Muscle layer of colon (tissue), 2 donors: ENCODE measurements around the gene PRRC2C.

ENCODE experiments used
- H3K27ac ChIP-seq: one replicate; pipeline ENCODE4 v1.7.0; 2013; ENCODE audit warnings: low read depth, mild to moderate bottlenecking, low read length, moderate library complexity
- H3K27me3 ChIP-seq, 2 donors: one replicate each; pipeline ENCODE4 v1.7.0; 2013; ENCODE audit warnings: low read length in 2 of 2, mild to moderate bottlenecking in 2 of 2; ENCODE audit not compliant: insufficient read depth in 2 of 2, control insufficient read depth in 1 of 2
- H3K36me3 ChIP-seq: one replicate; pipeline ENCODE4 v1.7.0; 2013; ENCODE audit warnings: mild to moderate bottlenecking, low read length; ENCODE audit not compliant: insufficient read depth
- H3K4me1 ChIP-seq: one replicate; pipeline ENCODE4 v1.7.0; 2013; ENCODE audit warnings: mild to moderate bottlenecking, low read length; ENCODE audit not compliant: insufficient read depth
- H3K4me3 ChIP-seq, 2 donors: one replicate each; pipeline ENCODE4 v1.7.0; 2013; ENCODE audit warnings: low read length in 2 of 2, low read depth in 1 of 2, mild to moderate bottlenecking in 1 of 2, moderate library complexity in 1 of 2
- H3K9ac ChIP-seq: one replicate; pipeline ENCODE4 v1.7.0; 2013; ENCODE audit warnings: low read length
- H3K9me3 ChIP-seq: one replicate; pipeline ENCODE4 v1.7.0; 2013; ENCODE audit warnings: mild to moderate bottlenecking, low read length
- donor health status: abdominal sarcoma.
- donor health status: Adenocarcinoma of cecum.

Gene PRRC2C

DNA sequence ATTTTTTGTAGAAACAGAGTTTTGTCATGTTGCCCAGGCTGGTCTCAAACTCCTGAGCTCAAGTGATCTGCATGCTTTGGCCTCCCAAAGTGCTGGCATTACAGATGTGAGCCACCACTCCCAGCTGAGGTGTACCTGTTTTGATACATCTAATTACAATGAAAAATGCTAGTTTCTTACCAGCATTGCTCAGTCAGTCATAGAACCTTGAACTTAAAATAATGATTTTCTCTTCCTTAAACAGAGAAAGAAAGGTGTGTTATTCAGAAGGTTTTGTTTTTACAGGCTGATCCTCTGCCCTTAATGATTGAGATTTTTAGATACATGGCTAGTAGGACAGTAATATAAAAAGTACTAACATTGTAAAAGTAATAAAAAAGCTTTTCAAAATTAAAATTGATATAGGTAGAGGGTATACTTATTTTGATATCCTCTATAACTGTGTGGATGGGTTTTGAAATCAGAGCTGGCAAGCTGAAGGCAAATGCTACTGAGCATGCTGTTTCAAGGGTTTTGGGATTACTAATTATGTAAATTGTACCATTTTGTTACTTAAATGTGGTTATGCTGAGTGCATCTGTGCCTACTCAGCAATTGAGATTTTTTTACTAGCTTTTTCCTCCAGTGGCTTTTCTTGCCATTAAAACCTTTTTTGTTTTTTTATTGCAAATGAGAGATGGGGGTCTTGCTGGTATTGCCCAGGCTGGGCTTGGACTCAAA, 16.1 kb downstream of the PRRC2C start:
- H3K4me1 ChIP-seq: peaks cover 25% of the 10 kb centered on the region

GRCh38 chr1:171506525-171507304, 21.4 kb downstream of the PRRC2C start:
- Histone ChIP-seq H3K36me3 (no peaks in the 10 kb centered on the region), H3K4me1 (peaks cover 25% of the 10 kb centered on the region), H3K9ac (no peak overlapping the region), H3K9me3 (no peaks in the 10 kb centered on the region), H3K4me3 (no peak overlapping the region), H3K27me3 (no peaks in the 10 kb centered on the region), H3K27ac (no peak overlapping the region)

More for the DNA sequence above, 16.1 kb downstream of the PRRC2C start:
- Histone ChIP-seq H3K9ac (no peak overlapping the region), H3K27ac (no peak overlapping the region), H3K4me3 (no peak overlapping the region), H3K27me3 (no peaks in the 10 kb centered on the region), H3K36me3 (no peaks in the 10 kb centered on the region), H3K9me3 (no peaks in the 10 kb centered on the region)

DNA sequence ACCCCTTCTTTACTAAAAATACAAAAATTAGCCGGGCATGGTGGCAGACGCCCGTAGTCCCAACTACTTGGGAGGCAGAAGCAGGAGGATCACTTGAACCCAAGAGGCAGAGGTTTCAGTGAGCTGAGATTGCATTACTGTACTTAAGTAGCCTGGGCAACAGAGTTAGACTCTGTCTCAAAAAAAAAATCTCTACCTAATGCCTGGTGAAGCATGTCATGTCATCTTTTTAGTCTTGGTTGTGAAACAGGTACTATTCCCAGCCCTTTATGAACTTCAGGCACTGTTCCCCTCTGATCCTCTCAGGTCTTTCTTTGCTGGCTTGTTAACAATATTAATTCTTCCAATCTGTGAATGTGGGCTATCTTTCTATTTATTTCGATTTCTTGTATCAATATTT, 22.1 kb downstream of the PRRC2C start:
- H3K9me3 ChIP-seq: no peaks in the 10 kb centered on the region
- peaks cover 21% of the 10 kb centered on the region for H3K4me1 ChIP-seq
- H3K9ac ChIP-seq: no peak overlapping the region
- H3K27ac ChIP-seq: no peak overlapping the region
- H3K27me3 ChIP-seq: no peaks in the 10 kb centered on the region
- no peaks in the 10 kb centered on the region for H3K36me3 ChIP-seq
- H3K4me3 ChIP-seq: no peak overlapping the region

DNA sequence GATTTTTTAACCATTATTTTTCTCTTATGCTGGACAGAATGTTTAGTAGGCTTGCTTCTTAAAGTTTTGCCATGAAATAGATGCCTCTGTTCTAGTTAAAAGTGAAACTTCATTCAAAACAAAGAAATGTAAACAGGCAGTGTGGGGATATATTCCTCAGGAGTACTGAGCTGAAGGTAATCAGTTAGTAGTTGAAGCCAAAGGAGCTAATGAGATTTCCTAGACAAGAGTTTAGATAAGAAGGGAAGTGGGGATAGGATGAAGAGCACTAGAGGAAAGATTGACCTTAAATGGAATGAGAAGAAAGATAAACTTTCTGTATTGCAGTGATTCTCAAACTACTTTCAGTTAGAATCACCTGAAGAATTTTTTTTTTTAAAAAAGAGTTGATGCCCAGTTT, 23.9 kb downstream of the PRRC2C start:
- H3K27me3 ChIP-seq: no peaks in the 10 kb centered on the region
- H3K9ac ChIP-seq: no peak overlapping the region
- peaks cover 21% of the 10 kb centered on the region for H3K4me1 ChIP-seq
- H3K4me3 ChIP-seq: no peak overlapping the region
- no peaks in the 10 kb centered on the region for H3K9me3 ChIP-seq
- no peaks in the 10 kb centered on the region for H3K36me3 ChIP-seq
- no peak overlapping the region for H3K27ac ChIP-seq

DNA sequence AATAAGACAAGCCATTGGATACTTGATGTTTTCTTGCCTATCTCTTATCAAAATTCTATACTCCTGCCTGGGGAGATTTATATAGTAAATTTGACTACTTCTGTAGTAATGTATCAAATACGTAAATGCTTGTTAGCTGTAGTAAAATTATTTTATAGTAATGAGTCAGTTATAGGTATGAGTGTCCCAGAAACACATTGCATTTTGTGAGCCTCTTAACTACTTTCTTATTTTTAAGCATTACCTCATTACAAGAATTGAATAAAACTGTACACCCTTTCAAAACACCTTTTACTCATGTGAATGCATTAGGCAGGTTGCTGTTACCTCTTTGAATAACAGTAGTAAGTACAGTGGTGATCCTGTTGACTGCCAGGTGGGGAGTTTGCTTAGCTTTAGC, 28.4 kb downstream of the PRRC2C start:
- H3K9ac ChIP-seq: no peak overlapping the region
- H3K36me3 ChIP-seq: peaks cover 23% of the 10 kb centered on the region
- H3K4me3 ChIP-seq: no peak overlapping the region
- no peaks in the 10 kb centered on the region for H3K9me3 ChIP-seq
- no peak overlapping the region for H3K27ac ChIP-seq
- no peaks in the 10 kb centered on the region for H3K27me3 ChIP-seq
- no peaks in the 10 kb centered on the region for H3K4me1 ChIP-seq

- Histone ChIP-seq H3K27me3 (no peaks in the 10 kb centered on the region), H3K4me1 (no peaks in the 10 kb centered on the region), H3K9me3 (no peaks in the 10 kb centered on the region), H3K4me3 (no peak overlapping the region), H3K9ac (no peak overlapping the region), H3K36me3 (peaks cover 23% of the 10 kb centered on the region), H3K27ac (no peak overlapping the region)
These were observed 30.0 kb downstream of the PRRC2C start for GRCh38 chr1:171515299-171515698.

DNA sequence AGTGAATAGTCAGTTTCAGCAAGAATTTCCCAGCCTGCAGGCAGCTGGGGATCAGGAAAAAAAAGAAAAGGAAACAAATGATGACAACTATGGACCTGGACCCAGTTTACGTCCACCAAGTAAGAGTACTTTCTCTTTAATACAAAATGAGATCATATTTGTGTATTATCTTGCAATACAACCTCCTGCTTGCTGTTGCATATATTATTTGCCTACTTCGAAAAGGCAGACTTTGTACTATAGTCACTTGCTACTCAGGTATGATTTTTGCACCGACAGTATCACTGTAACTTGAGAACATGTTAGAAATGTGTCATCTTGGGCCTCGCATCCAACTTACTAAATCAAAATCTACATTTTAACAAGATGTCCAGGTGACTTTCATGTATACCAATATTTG, 30.4 kb downstream of the PRRC2C start:
- Histone ChIP-seq H3K27ac (no peak overlapping the region), H3K4me3 (no peak overlapping the region), H3K36me3 (peaks cover 23% of the 10 kb centered on the region), H3K4me1 (no peaks in the 10 kb centered on the region), H3K27me3 (no peaks in the 10 kb centered on the region), H3K9ac (no peak overlapping the region), H3K9me3 (no peaks in the 10 kb centered on the region)

DNA sequence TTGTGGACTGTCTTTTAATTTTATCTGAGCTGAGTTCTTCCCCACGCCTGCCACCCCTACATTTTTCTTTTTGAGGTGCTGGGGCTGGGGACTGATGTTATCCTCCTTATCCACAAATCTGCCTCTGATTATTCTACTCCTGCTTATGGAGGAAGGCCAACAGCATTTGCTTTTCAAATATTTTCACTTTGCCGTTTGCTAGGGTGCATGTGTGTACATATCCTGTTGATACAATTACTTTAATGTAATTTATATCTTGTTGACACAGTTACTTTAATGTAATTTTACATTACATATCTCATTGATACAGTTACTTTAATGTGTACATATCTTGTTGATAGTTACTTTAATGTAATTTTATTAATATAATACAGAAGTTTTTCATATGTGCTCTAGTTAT, 36.2 kb downstream of the PRRC2C start:
- H3K9ac ChIP-seq: no peak overlapping the region
- H3K4me1 ChIP-seq: no peaks in the 10 kb centered on the region
- peaks cover 45% of the 10 kb centered on the region for H3K36me3 ChIP-seq
- no peak overlapping the region for H3K4me3 ChIP-seq
- no peaks in the 10 kb centered on the region for H3K27me3 ChIP-seq
- H3K9me3 ChIP-seq: no peaks in the 10 kb centered on the region
- H3K27ac ChIP-seq: no peak overlapping the region

- Histone ChIP-seq H3K9ac (no peak overlapping the region), H3K4me1 (no peaks in the 10 kb centered on the region), H3K27me3 (no peaks in the 10 kb centered on the region), H3K27ac (no peak overlapping the region), H3K36me3 (peaks cover 52% of the 10 kb centered on the region), H3K4me3 (no peak overlapping the region), H3K9me3 (no peaks in the 10 kb centered on the region)
These were observed 45.3 kb downstream of the PRRC2C start for GRCh38 chr1:171530676-171531075.

GRCh38 chr1:171532520-171532919, 47.2 kb downstream of the PRRC2C start:
- Histone ChIP-seq H3K9me3 (no peaks in the 10 kb centered on the region), H3K4me1 (no peaks in the 10 kb centered on the region), H3K27me3 (no peaks in the 10 kb centered on the region), H3K9ac (no peak overlapping the region), H3K36me3 (peaks cover 53% of the 10 kb centered on the region), H3K4me3 (no peak overlapping the region), H3K27ac (no peak overlapping the region)

- Histone ChIP-seq H3K9ac (no peak overlapping the region), H3K27ac (no peak overlapping the region), H3K36me3 (peaks cover 58% of the 10 kb centered on the region)
These were observed 60.2 kb downstream of the PRRC2C start for GRCh38 chr1:171545523-171545922.

DNA sequence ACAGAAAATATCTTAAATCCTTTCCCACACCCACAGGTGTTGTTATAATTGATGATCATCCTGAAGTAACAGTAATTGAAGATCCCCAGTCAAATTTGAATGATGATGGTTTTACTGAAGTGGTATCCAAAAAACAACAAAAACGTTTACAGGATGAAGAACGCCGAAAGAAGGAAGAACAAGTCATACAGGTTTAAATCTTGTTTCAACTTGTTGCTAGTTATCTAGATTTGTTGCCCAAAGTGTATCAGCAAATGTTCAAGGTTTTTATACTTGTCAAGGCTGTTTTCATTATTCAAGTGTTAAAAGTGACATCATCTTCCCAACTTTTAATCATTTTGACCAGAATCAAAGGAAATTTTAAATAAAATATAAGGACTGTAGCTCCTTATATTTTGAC, 64.7 kb downstream of the PRRC2C start:
- no peak overlapping the region for H3K4me3 ChIP-seq
- peaks cover 26% of the 10 kb centered on the region for H3K36me3 ChIP-seq
- H3K27me3 ChIP-seq: no peaks in the 10 kb centered on the region

More at GRCh38 chr1:171545523-171545922, 60.2 kb downstream of the PRRC2C start:
- H3K4me1 ChIP-seq: no peaks in the 10 kb centered on the region
- no peak overlapping the region for H3K4me3 ChIP-seq
- no peaks in the 10 kb centered on the region for H3K27me3 ChIP-seq
- no peaks in the 10 kb centered on the region for H3K9me3 ChIP-seq

More for the DNA sequence above, 64.7 kb downstream of the PRRC2C start:
- Histone ChIP-seq H3K27ac (no peak overlapping the region), H3K4me1 (no peaks in the 10 kb centered on the region), H3K9me3 (no peaks in the 10 kb centered on the region), H3K9ac (no peak overlapping the region)
